Iris pigment epithelial cell (primary cell): ENCODE measurements around the gene GLCE.
A peak's percentile ranks its signal among the peaks of the same experiment; 100 is the strongest.

ENCODE experiments used
- DNase-seq: peaks from one replicate; pipeline ENCODE4 v3.0.0-alpha.2; 2011; ENCODE audit warnings: low read depth

The GLCE gene

GRCh38 chr15:69320977-69321554 is 160.6 kb downstream of the GLCE start:
- DNase-seq: peak; percentile 81
